IMR-90 (cell line): Measurements from ENCODE around the gene DACH1. TPM values are rescaled to one million over a fixed set of nuclear protein-coding genes. Genes with fewer than 3 reads are reported as not detected.

Experiments
- ATAC-seq: fragments of 200-7000 bp; cut with Tn5 transposase; 2 replicates; pipeline ENCODE4 v1.9.1; 2020; ENCODE audit warnings: low read depth, mild to moderate bottlenecking, moderate library complexity
- BruUV-seq: library from RNA; stranded (reverse); fragments of 400-500 nt; replicated peaks from 2 replicates; lab custom pipeline; 2021; lab: Mats Ljungman, UMichigan
- CTCF ChIA-PET: fragments of 300-600 bp; formaldehyde crosslinking; extraction: SDS; loops from one replicate; lab custom pipeline; 2021; ENCODE audit warnings: antibody characterized with exemption; lab: Yijun Ruan, JAX
- POLR2A ChIA-PET: fragments of 300-600 bp; sonication (Branson Sonifier 250); formaldehyde crosslinking; loops from one replicate; lab custom pipeline; 2022; ENCODE audit warnings: antibody characterized with exemption; ENCODE audit not compliant: unreplicated experiment; lab: Charles Lee
- DNase-seq: peaks from one replicate; pipeline ENCODE4 v3.0.0; 2013
- H2AFZ ChIP-seq: replicated peaks from 2 replicates; pipeline ENCODE3; 2013; ENCODE audit warnings: low read length, mild to moderate bottlenecking; ENCODE audit not compliant: poor library complexity
- H2AK5ac ChIP-seq: 2 replicates; pipeline ENCODE4 v1.6.1; 2013; ENCODE audit warnings: low read depth, low read length, inconsistent platforms
- H2AK9ac ChIP-seq: replicated peaks from 2 replicates; pipeline ENCODE3; 2013; ENCODE audit warnings: mild to moderate bottlenecking, low read depth, low read length, moderate library complexity; ENCODE audit not compliant: poor library complexity
- H2BK120ac ChIP-seq: 2 replicates; pipeline ENCODE4 v1.6.1; 2013; ENCODE audit warnings: low read depth, low read length, inconsistent platforms
- H2BK15ac ChIP-seq: 3 replicates; pipeline ENCODE4 v1.6.1; 2013; ENCODE audit warnings: low read depth, low read length, inconsistent platforms
- H2BK20ac ChIP-seq: 2 replicates; pipeline ENCODE4 v1.6.1; 2013; ENCODE audit warnings: low read depth, mild to moderate bottlenecking, inconsistent platforms, low read length, moderate library complexity
- H2BK5ac ChIP-seq: 2 replicates; pipeline ENCODE4 v1.6.1; 2013; ENCODE audit warnings: mild to moderate bottlenecking, low read depth, low read length, inconsistent platforms; ENCODE audit not compliant: poor library complexity, severe bottlenecking
- H3K14ac ChIP-seq: replicated peaks from 2 replicates; pipeline ENCODE4 v1.6.1; 2013; ENCODE audit warnings: low read depth, low read length, inconsistent platforms
- H3K18ac ChIP-seq: 2 replicates; pipeline ENCODE4 v1.6.1; 2013; ENCODE audit warnings: low read depth, low read length, control low read depth
- H3K23ac ChIP-seq: 2 replicates; pipeline ENCODE4 v1.6.1; 2013; ENCODE audit warnings: low read depth, low read length, inconsistent platforms
- H3K27ac ChIP-seq: 2 replicates; pipeline ENCODE4 v1.5.1; 2013; ENCODE audit warnings: mild to moderate bottlenecking, control low read depth, low read length; ENCODE audit not compliant: insufficient read depth
- H3K27me3 ChIP-seq: 2 replicates; pipeline ENCODE4 v1.6.1; 2013; ENCODE audit warnings: low read length; ENCODE audit not compliant: control insufficient read depth, insufficient read depth
- H3K36me3 ChIP-seq: 2 replicates; pipeline ENCODE4 v1.6.1; 2013; ENCODE audit warnings: low read length, mixed read lengths; ENCODE audit not compliant: control insufficient read depth, insufficient read depth
- H3K4ac ChIP-seq: 2 replicates; pipeline ENCODE4 v1.6.1; 2013; ENCODE audit warnings: low read depth, low read length, inconsistent platforms
- H3K4me1 ChIP-seq: 2 replicates; pipeline ENCODE4 v1.6.1; 2013; ENCODE audit warnings: low read length, mixed read lengths; ENCODE audit not compliant: control insufficient read depth, insufficient read depth
- H3K4me2 ChIP-seq: 2 replicates; pipeline ENCODE4 v1.6.1; 2013; ENCODE audit warnings: low read depth, mild to moderate bottlenecking, control low read depth, low read length, moderate library complexity
- H3K4me3 ChIP-seq: 2 replicates; pipeline ENCODE4 v1.5.1; 2013; ENCODE audit warnings: low read depth, mild to moderate bottlenecking, control low read depth, low read length, moderate library complexity; ENCODE audit not compliant: insufficient read depth
- H3K56ac ChIP-seq: 2 replicates; pipeline ENCODE4 v1.6.1; 2013; ENCODE audit warnings: low read length, inconsistent platforms; ENCODE audit not compliant: insufficient read depth; ENCODE audit errors: extremely low read depth
- H3K79me1 ChIP-seq, 2 experiments: 2 replicates each; pipeline ENCODE4 v1.6.1; 2013; ENCODE audit warnings: low read length in 2 of 2, inconsistent platforms in 1 of 2, low read depth in 1 of 2
- H3K9ac ChIP-seq: 2 replicates; pipeline ENCODE4 v1.6.1; 2013; ENCODE audit warnings: low read depth, low read length, control low read depth
- H3K9me1 ChIP-seq: 2 replicates; pipeline ENCODE4 v1.6.1; 2013; ENCODE audit warnings: low read length, inconsistent platforms; ENCODE audit not compliant: insufficient read depth
- H3K9me3 ChIP-seq: 2 replicates; pipeline ENCODE4 v1.6.1; 2013; ENCODE audit warnings: low read length; ENCODE audit not compliant: control insufficient read depth, insufficient read depth
- H4K20me1 ChIP-seq: 2 replicates; pipeline ENCODE4 v1.6.1; 2013; ENCODE audit warnings: low read length, inconsistent platforms; ENCODE audit not compliant: insufficient read depth
- H4K5ac ChIP-seq: 2 replicates; pipeline ENCODE4 v1.6.1; 2013; ENCODE audit warnings: mild to moderate bottlenecking, low read depth, low read length, control low read depth
- H4K8ac ChIP-seq, 2 experiments: 2 replicates each; pipeline ENCODE4 v1.6.1; 2013; ENCODE audit warnings: low read depth in 2 of 2, low read length in 2 of 2, control low read depth in 1 of 2, inconsistent platforms in 1 of 2
- H4K91ac ChIP-seq: 2 replicates; pipeline ENCODE4 v1.6.1; 2013; ENCODE audit warnings: low read depth, low read length, inconsistent platforms; ENCODE audit not compliant: insufficient read depth
- CTCF ChIP-seq: conservative IDR thresholded peaks from 2 replicates; pipeline ENCODE4 v1.5.1; 2012; ENCODE audit warnings: mild to moderate bottlenecking, low read depth, low read length, improper control_type of control experiment
- WGBS, 2 experiments: methylation state at CpG; one replicate each; pipeline versions ENCODE4 v1.1.5 to v1.1.7; 2013; ENCODE audit warnings: missing lambda C conversion rate in 2 of 2; ENCODE audit not compliant: insufficient read length in 1 of 2; ENCODE audit errors: extremely low coverage in 2 of 2; 5-methylcytosine and 5-hydroxymethylcytosine counted together
- dilution Hi-C: fragments of 300-500 bp; cut with HindIII; formaldehyde crosslinking; loops from one replicate; pipeline ENCODE4 v1.14.3; 2018; ENCODE audit warnings: low sequenced_read_pairs; ENCODE audit not compliant: unreplicated experiment
- in situ Hi-C: fragments of 300-500 bp; cut with MboI; formaldehyde crosslinking; loops from 3 replicates; pipeline ENCODE4 v1.14.3; 2019; ENCODE audit warnings: low sequenced_read_pairs, inconsistent platforms, mixed read lengths
- intact Hi-C: fragments of 100-400 bp; cut with micrococcal nuclease; formaldehyde crosslinking; loops from 2 replicates; pipeline ENCODE4 v1.10.0; 2022
- polyA plus RNA-seq, 3 experiments: library from polyadenylated mRNA; depleted of rRNA; stranded (reverse); fragments of >200 nt; gene quantifications; 2 replicates each; pipeline ENCODE4 v1.2.3, GENCODE V29; 2012; ENCODE audit warnings: low replicate concordance in 1 of 3
- total RNA-seq: library from RNA; depleted of rRNA; stranded (reverse); fragments of >200 nt; gene quantifications from 2 replicates; pipeline ENCODE4 v1.2.3, GENCODE V29; 2012

DACH1 gene
- total and polyA plus RNA-seq, 2 of the 4 experiments (the other 2 are of a cell fraction): not detected

- no peak overlapping the region for H4K5ac ChIP-seq
- in situ Hi-C loops: no loop called here
- no peak overlapping the region for H3K18ac ChIP-seq
- ChIA-PET POLR2A (no interaction called here), CTCF (interaction anchor here (0.6 kb wide), 1 partner anchor 16 kb away, joined by 3 read pairs; no protein-coding TSS in a partner anchor)
- no peak for ATAC-seq
- H4K20me1 ChIP-seq: no peaks in the 10 kb centered on the region
- H4K8ac ChIP-seq: no peak overlapping the region
- no peak overlapping the region for H3K56ac ChIP-seq
- no peaks in the 10 kb centered on the region for H3K4me1 ChIP-seq
- H2BK20ac ChIP-seq: no peak overlapping the region
- no peak overlapping the region for H2AFZ ChIP-seq
- H2BK5ac ChIP-seq: no peak overlapping the region
- no peaks in the 10 kb centered on the region for H3K79me1 ChIP-seq
- no peaks in the 10 kb centered on the region for H3K9me1 ChIP-seq
- no peak overlapping the region for H2AK5ac ChIP-seq
- BruUV-seq: no TSS peak
- H3K27me3 ChIP-seq: no peaks in the 10 kb centered on the region
- H4K91ac ChIP-seq: no peak overlapping the region
- dilution Hi-C loops: no loop called here
- H3K14ac ChIP-seq: no peak overlapping the region
- DNase-seq: no peak
- H3K4me2 ChIP-seq: no peak overlapping the region
- no peaks in the 10 kb centered on the region for H3K36me3 ChIP-seq
- no peak overlapping the region for H3K27ac ChIP-seq
- H3K4me3 ChIP-seq: no peak overlapping the region
- no peak overlapping the region for H3K23ac ChIP-seq
- H3K9me3 ChIP-seq: no peaks in the 10 kb centered on the region
- intact Hi-C loops: no loop called here
- H2AK9ac ChIP-seq: no peak overlapping the region
- no peak overlapping the region for H2BK120ac ChIP-seq
- TF ChIP-seq CTCF: no peak
- WGBS, 2 experiments: no CpG with 5 or more reads among the region's 2 CpGs
- H3K9ac ChIP-seq: no peak overlapping the region
- H2BK15ac ChIP-seq: no peak overlapping the region
- no peak overlapping the region for H3K4ac ChIP-seq
Observed at GRCh38 chr13:71714802-71715375, 152.1 kb downstream of the DACH1 start.
